Endothelial cell of umbilical vein (primary cell): ENCODE data around the gene ISG15. TPM values are rescaled to one million over a fixed set of nuclear protein-coding genes. Genes with fewer than 3 reads are reported as not detected.

Source experiments
- BruUV-seq: library from RNA; stranded (reverse); fragments of 400-500 nt; replicated peaks from 2 replicates; lab custom pipeline; 2021; lab: Mats Ljungman, UMichigan
- CTCF ChIA-PET: fragments of 300-600, 350-600 bp; sonication (Branson Sonifier 250); formaldehyde crosslinking; loops from one replicate; lab custom pipeline; 2021; ENCODE audit warnings: antibody characterized with exemption, inconsistent platforms; lab: Charles Lee
- POLR2A ChIA-PET: fragments of 300-600, 350-600 bp; sonication (Branson Sonifier 250); formaldehyde crosslinking; loops from one replicate; lab custom pipeline; 2021; ENCODE audit warnings: antibody characterized with exemption, inconsistent platforms; lab: Charles Lee
- DNase-seq: peaks from one replicate; pipeline ENCODE4 v3.0.0-alpha.2; 2011; ENCODE audit warnings: low read depth, low spot score
- FAIRE-seq: peaks from 2 replicates; lab custom pipeline; 2011; peaks lifted over from hg19 to GRCh38; lab: Jason Lieb, UNC
- H2AFZ ChIP-seq: 2 replicates; pipeline ENCODE4 v1.6.0; 2012; ENCODE audit warnings: low read depth, low read length, control low read depth, inconsistent platforms
- H3K27ac ChIP-seq: 2 replicates; pipeline ENCODE4 v1.5.1; 2011; ENCODE audit warnings: low read depth, mild to moderate bottlenecking, control low read depth, low read length, moderate library complexity; ENCODE audit not compliant: insufficient read depth
- H3K27me3 ChIP-seq, 2 experiments: 2 replicates each; pipeline versions ENCODE4 v1.6.0 to v1.6.1; 2011; ENCODE audit warnings: low read length in 2 of 2, mixed read lengths in 1 of 2; ENCODE audit not compliant: control insufficient read depth in 2 of 2, insufficient read depth in 2 of 2
- H3K36me3 ChIP-seq, 2 experiments: 2 replicates in 1 of 2; 3 replicates in 1 of 2; pipeline ENCODE4 v1.5.1; 2011; ENCODE audit warnings: low read length in 2 of 2, mild to moderate bottlenecking in 1 of 2, moderate library complexity in 1 of 2; ENCODE audit not compliant: control insufficient read depth in 2 of 2, insufficient read depth in 2 of 2; ENCODE audit errors: extremely low read depth in 1 of 2
- H3K4me1 ChIP-seq: 3 replicates; pipeline ENCODE4 v1.5.1; 2011; ENCODE audit warnings: mild to moderate bottlenecking, low read length; ENCODE audit not compliant: control insufficient read depth, insufficient read depth; ENCODE audit errors: extremely low read depth
- H3K4me2 ChIP-seq: 2 replicates; pipeline ENCODE4 v1.6.1; 2011; ENCODE audit warnings: low read length, control low read depth, mixed read lengths; ENCODE audit not compliant: insufficient read depth
- H3K4me3 ChIP-seq, 3 experiments: fragments of 200-600 bp in 1 of 3; sonication (generic), shearing (Covaris generic) in 1 of 3; replicated peaks in 1 of 3; 2 replicates each; pipeline ENCODE4 v1.5.1; 2011 to 2016; ENCODE audit warnings: control low read depth in 3 of 3, low read length in 3 of 3, mild to moderate bottlenecking in 2 of 3, inconsistent platforms in 1 of 3, low read depth in 1 of 3, moderate library complexity in 1 of 3; ENCODE audit not compliant: insufficient read depth in 1 of 3
- H3K79me2 ChIP-seq: 2 replicates; pipeline ENCODE4 v1.6.0; 2012; ENCODE audit warnings: low read length, inconsistent platforms; ENCODE audit not compliant: control insufficient read depth, insufficient read depth
- H3K9ac ChIP-seq: replicated peaks from 2 replicates; pipeline ENCODE3; 2011; ENCODE audit warnings: low read length, control low read depth; ENCODE audit not compliant: insufficient read depth; ENCODE audit errors: extremely low read depth
- H3K9me1 ChIP-seq: replicated peaks from 3 replicates; pipeline ENCODE4 v1.6.0; 2011; ENCODE audit warnings: mild to moderate bottlenecking, low read length; ENCODE audit not compliant: control insufficient read depth, insufficient read depth; ENCODE audit errors: extremely low read depth
- H3K9me3 ChIP-seq: replicated peaks from 2 replicates; pipeline ENCODE4 v1.5.1; 2012; ENCODE audit warnings: low read length, inconsistent platforms; ENCODE audit not compliant: control insufficient read depth, insufficient read depth
- H4K20me1 ChIP-seq: replicated peaks from 2 replicates; pipeline ENCODE3; 2011; ENCODE audit warnings: mild to moderate bottlenecking, low read length; ENCODE audit not compliant: control insufficient read depth, insufficient read depth; ENCODE audit errors: extremely low read depth
- CTCF ChIP-seq, 2 donors: IDR thresholded peaks; 1 replicate in 1 of 2; 2 replicates in 1 of 2; pipeline ENCODE4 v1.5.1; 2011; ENCODE audit warnings: low read length in 2 of 2, mild to moderate bottlenecking in 2 of 2, moderate library complexity in 2 of 2, control low read depth in 1 of 2, inconsistent platforms in 1 of 2, low read depth in 1 of 2; ENCODE audit not compliant: insufficient read depth in 1 of 2; ENCODE audit errors: extremely low read depth in 1 of 2
- EZH2 ChIP-seq: IDR thresholded peaks from 2 replicates; pipeline ENCODE4 v1.6.1; 2012; ENCODE audit warnings: borderline replicate concordance, low read depth, mild to moderate bottlenecking, moderate library complexity, low read length, inconsistent platforms; ENCODE audit not compliant: severe bottlenecking
- FOS ChIP-seq: IDR thresholded peaks from 2 replicates; pipeline ENCODE4 v1.6.1; 2011; ENCODE audit warnings: mild to moderate bottlenecking, low read length, moderate library complexity, borderline replicate concordance; ENCODE audit not compliant: insufficient read depth
- MYC ChIP-seq: IDR thresholded peaks from one replicate; pipeline ENCODE4 v1.6.1; 2011; ENCODE audit warnings: mild to moderate bottlenecking, low read depth, low read length
- POLR2A ChIP-seq: IDR thresholded peaks from 2 replicates; pipeline ENCODE4 v1.6.1; 2012; ENCODE audit warnings: low read depth, mild to moderate bottlenecking, control low read depth, low read length
- dilution Hi-C: fragments of 300-500 bp; cut with MboI; formaldehyde crosslinking; loops from one replicate; pipeline ENCODE4 v1.15.0; 2019; ENCODE audit warnings: low sequenced_read_pairs; ENCODE audit not compliant: extremely low pct_ligation_motif_present
- intact Hi-C: fragments of 100-400 bp; cut with micrococcal nuclease; formaldehyde crosslinking; loops from one replicate; pipeline ENCODE4 v1.10.0; 2022
- polyA plus RNA-seq, 4 experiments: library from polyadenylated mRNA; depleted of rRNA in 3 of 4; stranded (reverse) in 3 of 4; unstranded in 1 of 4; fragments of >200 nt; gene quantifications; 2 replicates each; pipeline versions ENCODE4 v1.2.1 to v1.2.3, GENCODE V29; 2011 to 2012; ENCODE audit warnings: missing spikeins in 1 of 4
- total RNA-seq: library from RNA; stranded (reverse); gene quantifications from 2 replicates; pipeline ENCODE4 v1.2.3, GENCODE V29; 2021
- TF ChIP-seq, protein P1 (sequence below): IDR thresholded peaks from 2 replicates; pipeline ENCODE4 v1.6.1; 2011; ENCODE audit not compliant: insufficient read depth, insufficient read length

Gene ISG15
- total and polyA plus RNA-seq, 2 donors (not counting 3 experiments of a cell fraction or from before 2014, with no cell fraction given) = 44.6 to 154 TPM

GRCh38 chr1:970242-970972 lies 42.9 kb upstream of the ISG15 start:
- Histone ChIP-seq H3K9me3 (no peaks in the 10 kb centered on the region), H3K4me2 (no peak overlapping the region), H3K36me3 (no peaks in the 10 kb centered on the region), H2AFZ (no peak overlapping the region), H3K4me3 (no peak overlapping the region), H3K9me1 (no peaks in the 10 kb centered on the region), H3K27me3 (peaks cover 2% of the 10 kb centered on the region in 2 experiments), H3K79me2 (no peaks in the 10 kb centered on the region), H3K4me1 (peaks cover 11% of the 10 kb centered on the region), H3K9ac (no peak overlapping the region), H3K27ac (no peak overlapping the region), H4K20me1 (no peaks in the 10 kb centered on the region)
- dilution Hi-C loops (no loop called here), intact Hi-C loops (no loop called here)
- ChIA-PET CTCF (interaction anchor here (0.7 to 1.0 kb wide), 2 partner anchors 14 to 40 kb away, joined by 3 to 4 read pairs; no protein-coding TSS in a partner anchor), POLR2A (no interaction called here)
- no TSS peak for BruUV-seq
- DNase-seq (no peak), FAIRE-seq (no peak)
- TF ChIP-seq EZH2 (peak; percentile 30), MYC (no peak)

DNA sequence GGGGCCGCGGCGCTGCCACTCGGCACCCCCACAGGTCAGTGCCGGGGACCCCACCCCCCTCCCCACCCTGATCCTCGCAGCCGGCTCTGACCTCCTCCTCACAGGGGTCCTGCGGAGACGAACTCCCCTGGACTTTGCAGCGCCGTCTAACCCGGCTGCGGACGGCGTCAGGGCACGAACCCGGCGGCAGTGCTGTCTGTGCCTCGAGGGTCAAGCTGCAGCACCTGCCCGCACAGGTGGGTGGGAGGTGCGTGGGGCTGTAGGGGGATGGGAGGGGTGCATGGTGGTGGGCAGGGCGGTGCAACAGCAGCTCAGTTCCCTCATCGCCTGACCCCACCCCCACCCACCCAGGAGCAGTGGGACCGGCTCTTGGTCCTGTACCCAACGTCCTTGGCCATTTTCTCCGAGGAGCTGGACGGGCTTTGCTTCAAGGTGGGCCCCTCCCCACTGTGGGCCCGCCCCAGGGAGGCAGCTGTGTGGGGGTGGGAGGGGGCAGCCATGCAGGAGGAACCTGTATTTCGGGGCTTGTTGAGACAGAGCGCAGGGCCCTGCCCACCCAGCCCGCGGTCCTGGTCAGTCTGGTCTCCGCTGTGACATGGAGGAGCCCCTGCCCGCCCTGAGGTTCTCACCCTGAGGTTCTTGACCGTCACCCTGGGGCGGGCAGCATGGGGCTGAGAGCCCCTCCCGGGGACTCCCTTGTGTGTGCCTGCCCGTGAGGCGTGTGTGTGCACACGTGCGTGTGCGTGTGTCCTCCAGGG lies 42.1 kb upstream of the ISG15 start:
- no peak for FAIRE-seq

More for the DNA sequence above, 42.1 kb upstream of the ISG15 start:
- peaks cover 6% of the 10 kb centered on the region for H3K4me1 ChIP-seq
- no peaks in the 10 kb centered on the region for H4K20me1 ChIP-seq
- TF ChIP-seq POLR2A = no peak
- TF ChIP-seq EZH2 = peak; percentile 14
- no peak for TF ChIP-seq FOS
- TF ChIP-seq, protein P1, sequence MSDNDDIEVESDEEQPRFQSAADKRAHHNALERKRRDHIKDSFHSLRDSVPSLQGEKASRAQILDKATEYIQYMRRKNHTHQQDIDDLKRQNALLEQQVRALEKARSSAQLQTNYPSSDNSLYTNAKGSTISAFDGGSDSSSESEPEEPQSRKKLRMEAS = no peak
- no peak for TF ChIP-seq CTCF (IDR thresholded peaks at IDR 0.05; ENCODE audit: extremely low read depth in 1 of 2, insufficient read depth in 1 of 2, low read depth in 1 of 2, low read length in 2 of 2)
- H3K27ac ChIP-seq = no peak overlapping the region
- H3K4me3 ChIP-seq = no peak overlapping the region
- H3K4me2 ChIP-seq = no peak overlapping the region
- no peaks in the 10 kb centered on the region for H3K9me3 ChIP-seq
- no TSS peak for BruUV-seq
- ChIA-PET POLR2A (no interaction called here), CTCF (interaction anchor here (1.0 kb wide), 1 partner anchor 41 kb away, joined by 4 read pairs; no protein-coding TSS in a partner anchor)
- dilution Hi-C loops (no loop called here), intact Hi-C loops (no loop called here)
- peaks cover 2% of the 10 kb centered on the region in 2 experiments for H3K27me3 ChIP-seq
- no peak overlapping the region for H2AFZ ChIP-seq
- H3K79me2 ChIP-seq = no peaks in the 10 kb centered on the region
- no peaks in the 10 kb centered on the region for H3K36me3 ChIP-seq
- no peak overlapping the region for H3K9ac ChIP-seq
- DNase-seq = no peak
- H3K9me1 ChIP-seq = no peaks in the 10 kb centered on the region
